Hepatocyte (in vitro differentiated cells): ENCODE data around the gene KCNJ16. TPM values are rescaled to one million over a fixed set of nuclear protein-coding genes. Genes with fewer than 3 reads are reported as not detected.

Experiments
- DNase-seq: peaks from one replicate; pipeline ENCODE4 v3.0.0-alpha.2; 2016; ENCODE audit warnings: low spot score
- H2AFZ ChIP-seq: fragments of 200-600 bp; sonication (generic); 2 replicates; pipeline ENCODE4 v1.6.0; 2016; ENCODE audit warnings: antibody characterized with exemption, mild to moderate bottlenecking
- H3K27ac ChIP-seq: fragments of 200-600 bp; sonication (generic); 2 replicates; pipeline ENCODE4 v1.5.1; 2016; ENCODE audit warnings: mild to moderate bottlenecking
- H3K27me3 ChIP-seq: fragments of 200-600 bp; sonication (generic); 2 replicates; pipeline ENCODE4 v1.6.1; 2016
- H3K36me3 ChIP-seq: fragments of 200-600 bp; sonication (generic); replicated peaks from 2 replicates; pipeline ENCODE4 v1.5.1; 2016; ENCODE audit warnings: low read depth; ENCODE audit not compliant: insufficient read depth
- H3K4me1 ChIP-seq: fragments of 200-600 bp; sonication (generic); 2 replicates; pipeline ENCODE4 v1.5.1; 2016; ENCODE audit warnings: mild to moderate bottlenecking, moderate library complexity; ENCODE audit not compliant: insufficient read depth
- H3K4me2 ChIP-seq: fragments of 200-600 bp; sonication (generic); 2 replicates; pipeline ENCODE4 v1.6.0; 2016
- H3K4me3 ChIP-seq: fragments of 200-600 bp; sonication (generic); 2 replicates; pipeline ENCODE4 v1.5.1; 2016; ENCODE audit warnings: mild to moderate bottlenecking
- H3K79me2 ChIP-seq: fragments of 200-600 bp; sonication (generic); 2 replicates; pipeline ENCODE4 v1.6.0; 2017; ENCODE audit warnings: mild to moderate bottlenecking
- H3K9me2 ChIP-seq: fragments of 200-600 bp; sonication (generic); replicated peaks from 2 replicates; pipeline ENCODE4 v1.6.0; 2017; ENCODE audit warnings: mild to moderate bottlenecking; ENCODE audit not compliant: insufficient read depth
- H3K9me3 ChIP-seq: fragments of 200-600 bp; sonication (generic); 2 replicates; pipeline ENCODE4 v1.5.1; 2016; ENCODE audit warnings: low read depth, mild to moderate bottlenecking
- H4K20me1 ChIP-seq: fragments of 200-600 bp; sonication (generic); 2 replicates; pipeline ENCODE4 v1.6.0; 2016; ENCODE audit warnings: mild to moderate bottlenecking; ENCODE audit not compliant: insufficient read depth, poor library complexity, severe bottlenecking
- CTCF ChIP-seq: fragments of 200-600 bp; sonication (generic); IDR thresholded peaks from 2 replicates; pipeline ENCODE4 v1.5.1; 2016; ENCODE audit warnings: antibody characterized with exemption, mild to moderate bottlenecking; ENCODE audit not compliant: poor library complexity
- EZH2 ChIP-seq: fragments of 200-600 bp; sonication (generic); IDR thresholded peaks from 2 replicates; pipeline ENCODE4 v1.6.1; 2016; ENCODE audit warnings: antibody characterized with exemption, mild to moderate bottlenecking, borderline replicate concordance
- EZH2phosphoT487 ChIP-seq: fragments of 200-600 bp; sonication (generic); IDR thresholded peaks from one replicate; pipeline ENCODE4 v1.6.1; 2018; ENCODE audit warnings: antibody characterized with exemption, mild to moderate bottlenecking, low read depth, moderate library complexity; ENCODE audit not compliant: unreplicated experiment, severe bottlenecking
- WGBS: methylation state at CpG from one replicate; pipeline ENCODE4 v1.1.6; 2016; ENCODE audit warnings: low lambda C conversion rate; ENCODE audit errors: missing lambda C conversion rate; 5-methylcytosine and 5-hydroxymethylcytosine counted together
- polyA plus RNA-seq: library from polyadenylated mRNA; unstranded; fragments of >200 nt; fragmentation: Nextera tagmentation; extraction: Ambion mirVana; gene quantifications from 2 replicates; pipeline ENCODE4 v1.2.1, GENCODE V29; 2016
- total RNA-seq: library from RNA; depleted of rRNA; stranded (reverse); fragments of >200 nt; gene quantifications from 2 replicates; pipeline ENCODE4 v1.2.3, GENCODE V29; 2014

The KCNJ16 gene
- total and polyA plus RNA-seq, 2 experiments from 2014 or later: 2.7 to 40.6 TPM

- Histone ChIP-seq H3K9me3 (no peaks in the 10 kb centered on the region), H3K4me3 (no peak overlapping the region), H3K27ac (peak overlapping the region; percentile 68), H2AFZ (peak overlapping the region; percentile 46), H3K79me2 (no peaks in the 10 kb centered on the region), H3K9me2 (no peaks in the 10 kb centered on the region), H3K27me3 (no peaks in the 10 kb centered on the region), H3K4me1 (peaks cover 11% of the 10 kb centered on the region), H3K4me2 (peak overlapping the region; percentile 64), H4K20me1 (no peaks in the 10 kb centered on the region), H3K36me3 (no peaks in the 10 kb centered on the region)
- WGBS: 49% methylated on average over 13 of the region's 13 CpGs
- TF ChIP-seq EZH2phosphoT487 (no peak), EZH2 (no peak), CTCF (no peak)
- DNase-seq: no peak
Observed at GRCh38 chr17:70053241-70054234, 21.5 kb upstream of the KCNJ16 start.

GRCh38 chr17:70055000-70055399 lies 20.0 kb upstream of the KCNJ16 start:
- TF ChIP-seq EZH2 (no peak), CTCF (no peak), EZH2phosphoT487 (no peak)
- no peaks in the 10 kb centered on the region for H4K20me1 ChIP-seq
- H3K9me2 ChIP-seq: no peaks in the 10 kb centered on the region
- no peaks in the 10 kb centered on the region for H3K79me2 ChIP-seq
- no peaks in the 10 kb centered on the region for H3K9me3 ChIP-seq
- DNase-seq: peak; percentile 27
- 38% methylated on average over 4 of the region's 4 CpGs for WGBS
- H3K4me3 ChIP-seq: no peak overlapping the region
- H3K36me3 ChIP-seq: no peaks in the 10 kb centered on the region
- no peak overlapping the region for H2AFZ ChIP-seq
- peak overlapping the region; percentile 52 for H3K27ac ChIP-seq
- H3K4me2 ChIP-seq: peak overlapping the region; percentile 49
- H3K4me1 ChIP-seq: peaks cover 11% of the 10 kb centered on the region
- no peaks in the 10 kb centered on the region for H3K27me3 ChIP-seq

DNA sequence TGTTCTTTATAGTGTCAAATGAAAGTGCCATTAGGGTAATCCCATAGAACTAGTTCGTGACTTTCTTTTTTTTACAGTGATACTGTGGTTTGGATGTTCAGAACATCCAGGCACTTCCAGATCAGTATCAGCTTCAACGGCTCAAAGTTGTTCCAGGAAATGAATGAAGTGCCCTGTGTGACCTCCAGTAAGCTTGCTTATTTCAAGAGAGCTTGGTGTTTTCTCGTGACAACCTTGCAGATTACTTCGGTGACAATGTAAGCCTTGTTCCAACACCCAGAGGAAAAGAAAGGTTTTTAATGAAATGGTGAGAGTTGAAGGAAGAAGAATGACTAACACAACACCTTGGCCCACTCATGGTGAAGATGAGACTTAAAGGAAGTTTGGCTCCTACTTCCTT lies 16.0 kb upstream of the KCNJ16 start:
- Histone ChIP-seq H3K4me2 (no peak overlapping the region), H2AFZ (no peak overlapping the region), H3K27me3 (no peaks in the 10 kb centered on the region), H4K20me1 (no peaks in the 10 kb centered on the region), H3K27ac (peak overlapping the region; percentile 9), H3K36me3 (no peaks in the 10 kb centered on the region), H3K4me3 (no peak overlapping the region), H3K9me2 (no peaks in the 10 kb centered on the region), H3K79me2 (no peaks in the 10 kb centered on the region), H3K4me1 (peaks cover 6% of the 10 kb centered on the region), H3K9me3 (no peaks in the 10 kb centered on the region)
- 66% methylated on average over 4 of the region's 4 CpGs for WGBS
- no peak for DNase-seq
- no peak for TF ChIP-seq EZH2phosphoT487

GRCh38 chr17:70059649-70060048 lies 15.4 kb upstream of the KCNJ16 start:
- Histone ChIP-seq H3K79me2 (no peaks in the 10 kb centered on the region), H3K27ac (peak overlapping the region; percentile 9), H3K27me3 (no peaks in the 10 kb centered on the region), H3K4me2 (no peak overlapping the region), H2AFZ (no peak overlapping the region), H4K20me1 (no peaks in the 10 kb centered on the region), H3K4me3 (no peak overlapping the region), H3K9me2 (no peaks in the 10 kb centered on the region), H3K9me3 (no peaks in the 10 kb centered on the region), H3K4me1 (peaks cover 6% of the 10 kb centered on the region), H3K36me3 (no peaks in the 10 kb centered on the region)
- WGBS: 84% methylated on average over 4 of the region's 4 CpGs
- TF ChIP-seq EZH2phosphoT487 (no peak), CTCF (no peak), EZH2 (no peak)
- no peak for DNase-seq
